Panc1 (cell line): ENCODE results near the gene GPC2. TPM values are rescaled to one million over a fixed set of nuclear protein-coding genes. Genes with fewer than 3 reads are reported as not detected.

Source experiments
- ATAC-seq: fragments of 200-7000 bp; cut with Tn5 transposase; 2 replicates; pipeline ENCODE4 v1.9.1; 2020; ENCODE audit warnings: mild to moderate bottlenecking, moderate library complexity
- BruUV-seq: library from RNA; stranded (reverse); fragments of 400-500 nt; replicated peaks from 2 replicates; lab custom pipeline; 2021; lab: Mats Ljungman, UMichigan
- CTCF ChIA-PET: fragments of 300-600 bp; sonication (Branson Sonifier 250); formaldehyde crosslinking; loops from one replicate; lab custom pipeline; 2022; ENCODE audit warnings: antibody characterized with exemption; lab: Charles Lee
- POLR2A ChIA-PET: fragments of 300-600 bp; sonication (Branson Sonifier 250); formaldehyde crosslinking; loops from one replicate; lab custom pipeline; 2022; ENCODE audit warnings: antibody characterized with exemption; lab: Charles Lee
- DNase-seq: peaks from one replicate; pipeline ENCODE4 v3.0.0-alpha.2; 2010; ENCODE audit warnings: low read depth, low spot score
- H3K27ac ChIP-seq: 2 replicates; pipeline ENCODE4 v1.5.1; 2011; ENCODE audit warnings: mild to moderate bottlenecking, low read length, inconsistent platforms
- H3K27me3 ChIP-seq: fragments of 200-500 bp; sonication (Bioruptor generic); 2 replicates; pipeline ENCODE4 v1.6.0; 2014; ENCODE audit warnings: low read length, inconsistent platforms; ENCODE audit not compliant: control insufficient read depth, insufficient read depth
- H3K36me3 ChIP-seq: fragments of 200-500 bp; sonication (Bioruptor generic); 2 replicates; pipeline ENCODE4 v1.5.1; 2014; ENCODE audit warnings: inconsistent platforms, mild to moderate bottlenecking, low read length, moderate library complexity; ENCODE audit not compliant: control insufficient read depth, insufficient read depth
- H3K4me1 ChIP-seq: 2 replicates; pipeline ENCODE4 v1.5.1; 2011; ENCODE audit warnings: inconsistent platforms, mild to moderate bottlenecking, low read length, moderate library complexity; ENCODE audit not compliant: control insufficient read depth, insufficient read depth
- H3K4me3 ChIP-seq, 2 experiments: 2 replicates each; pipeline ENCODE4 v1.5.1; 2011 to 2012; ENCODE audit warnings: low read depth in 2 of 2, low read length in 2 of 2, mild to moderate bottlenecking in 2 of 2, inconsistent platforms in 1 of 2, moderate library complexity in 1 of 2
- H3K9me3 ChIP-seq: fragments of 200-500 bp; sonication (Bioruptor generic); 2 replicates; pipeline ENCODE4 v1.5.1; 2014; ENCODE audit warnings: low read depth, mild to moderate bottlenecking, inconsistent platforms, low read length, moderate library complexity; ENCODE audit not compliant: control insufficient read depth, insufficient read depth
- POLR2AphosphoS5 ChIP-seq: IDR thresholded peaks from 2 replicates; pipeline ENCODE4 v1.6.1; 2012; ENCODE audit warnings: mild to moderate bottlenecking, low read depth, low read length, moderate library complexity
- REST ChIP-seq, 2 experiments: IDR thresholded peaks; 2 replicates each; pipeline ENCODE4 v1.6.1; 2011 to 2012; ENCODE audit warnings: low read depth in 2 of 2, control low read depth in 1 of 2, low read length in 1 of 2, mild to moderate bottlenecking in 1 of 2, moderate library complexity in 1 of 2; ENCODE audit not compliant: insufficient read depth in 1 of 2
- SIN3A ChIP-seq: IDR thresholded peaks from 2 replicates; pipeline ENCODE4 v1.6.1; 2012; ENCODE audit warnings: low read depth, mild to moderate bottlenecking, low read length, moderate library complexity, borderline replicate concordance; ENCODE audit not compliant: insufficient read depth
- TCF7L2 ChIP-seq: IDR thresholded peaks from 2 replicates; pipeline ENCODE4 v1.6.1; 2011; ENCODE audit warnings: mild to moderate bottlenecking, low read depth, low read length, inconsistent platforms
- in situ Hi-C: cut with HindIII; loops from 2 replicates; pipeline ENCODE4 v1.10.0; 2016; ENCODE audit warnings: low sequenced_read_pairs, low pct_unique_long_range_greater_than_20kb
- intact Hi-C: fragments of 100-400 bp; cut with micrococcal nuclease; formaldehyde crosslinking; loops from one replicate; pipeline ENCODE4 v1.10.0; 2022; ENCODE audit not compliant: unreplicated experiment
- total RNA-seq: library from RNA; stranded (reverse); gene quantifications from one replicate; pipeline ENCODE4 v1.2.1, GENCODE V29; 2021; ENCODE audit not compliant: unreplicated experiment
- TF ChIP-seq, protein P1 (sequence below): fragments of 450-650 bp; IDR thresholded peaks from 2 replicates; pipeline ENCODE4 v1.5.1; 2017; ENCODE audit warnings: mild to moderate bottlenecking

Gene GPC2
- total RNA-seq, 1 experiment from 2014 or later, result 7.9 TPM

GRCh38 chr7:100175296-100175935, 1.8 kb downstream of the GPC2 start:
- no peaks in the 10 kb centered on the region for H3K9me3 ChIP-seq
- POLR2A ChIA-PET, result no interaction called here
- H3K27me3 ChIP-seq, result no peaks in the 10 kb centered on the region
- CTCF ChIA-PET, result no interaction called here
- no peak for DNase-seq
- 0 out of 2 replicates have a peak, but pooled peaks cover 3% of the 10 kb centered on the region for H3K4me1 ChIP-seq
- no peak overlapping the region for H3K27ac ChIP-seq
- ATAC-seq, result no peak
- in situ Hi-C loops, result no loop called here
- H3K4me3 ChIP-seq, result no peak overlapping the region
- peaks cover 2% of the 10 kb centered on the region; the same call in 1 of the 2 replicates for H3K36me3 ChIP-seq
- BruUV-seq, result no TSS peak
- intact Hi-C loops, result no loop called here
- no peak for TF ChIP-seq REST (IDR thresholded peaks at IDR 0.05; ENCODE audit: insufficient read depth in 1 of 2, low read depth in 2 of 2, low read length in 1 of 2)
- TF ChIP-seq TCF7L2, result no peak
- no peak for TF ChIP-seq SIN3A
- TF ChIP-seq, protein P1, sequence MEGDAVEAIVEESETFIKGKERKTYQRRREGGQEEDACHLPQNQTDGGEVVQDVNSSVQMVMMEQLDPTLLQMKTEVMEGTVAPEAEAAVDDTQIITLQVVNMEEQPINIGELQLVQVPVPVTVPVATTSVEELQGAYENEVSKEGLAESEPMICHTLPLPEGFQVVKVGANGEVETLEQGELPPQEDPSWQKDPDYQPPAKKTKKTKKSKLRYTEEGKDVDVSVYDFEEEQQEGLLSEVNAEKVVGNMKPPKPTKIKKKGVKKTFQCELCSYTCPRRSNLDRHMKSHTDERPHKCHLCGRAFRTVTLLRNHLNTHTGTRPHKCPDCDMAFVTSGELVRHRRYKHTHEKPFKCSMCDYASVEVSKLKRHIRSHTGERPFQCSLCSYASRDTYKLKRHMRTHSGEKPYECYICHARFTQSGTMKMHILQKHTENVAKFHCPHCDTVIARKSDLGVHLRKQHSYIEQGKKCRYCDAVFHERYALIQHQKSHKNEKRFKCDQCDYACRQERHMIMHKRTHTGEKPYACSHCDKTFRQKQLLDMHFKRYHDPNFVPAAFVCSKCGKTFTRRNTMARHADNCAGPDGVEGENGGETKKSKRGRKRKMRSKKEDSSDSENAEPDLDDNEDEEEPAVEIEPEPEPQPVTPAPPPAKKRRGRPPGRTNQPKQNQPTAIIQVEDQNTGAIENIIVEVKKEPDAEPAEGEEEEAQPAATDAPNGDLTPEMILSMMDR, result no peak
- no peak for TF ChIP-seq POLR2AphosphoS5

DNA sequence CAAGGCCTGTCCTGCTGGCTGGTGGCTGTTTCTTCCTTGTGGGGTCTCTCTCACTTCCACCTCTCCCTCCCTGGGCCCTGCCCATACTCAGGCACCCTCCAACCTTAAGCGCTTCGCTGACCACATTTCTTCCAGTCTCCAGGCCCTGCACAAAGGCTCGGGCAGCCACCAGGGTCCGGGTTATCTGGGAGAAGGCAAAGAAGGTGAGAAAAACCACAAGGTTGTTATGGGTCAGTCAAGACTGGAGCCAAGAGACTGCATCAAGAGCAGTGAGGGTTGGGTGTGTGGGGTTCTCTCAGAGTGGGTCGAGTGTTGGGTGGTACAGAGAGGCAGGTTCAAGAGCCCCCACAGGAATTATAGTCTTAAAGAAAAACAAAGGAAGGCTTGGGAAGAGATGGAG, 2.6 kb downstream of the GPC2 start:
- CTCF ChIA-PET, result no interaction called here
- POLR2A ChIA-PET, result no interaction called here
- intact Hi-C loops, result no loop called here
- no peak for ATAC-seq
- Histone ChIP-seq H3K4me1 (0 out of 2 replicates have a peak, but pooled peaks cover 3% of the 10 kb centered on the region), H3K4me3 (no peak overlapping the region), H3K27me3 (no peaks in the 10 kb centered on the region), H3K36me3 (peaks cover 2% of the 10 kb centered on the region; the same call in 1 of the 2 replicates), H3K9me3 (no peaks in the 10 kb centered on the region), H3K27ac (no peak overlapping the region)
- BruUV-seq, result no TSS peak
- no peak for TF ChIP-seq REST (IDR thresholded peaks at IDR 0.05; ENCODE audit: insufficient read depth in 1 of 2, low read depth in 2 of 2, low read length in 1 of 2)
- TF ChIP-seq TCF7L2, result no peak
- no peak for TF ChIP-seq POLR2AphosphoS5
- no peak for TF ChIP-seq SIN3A
- TF ChIP-seq, protein P1, result no peak
- in situ Hi-C loops, result no loop called here
- no peak for DNase-seq
